Activated CD8-positive, alpha-beta memory T cell treated with anti-CD3 and anti-CD28 coated beads, Interleukin-2, amount 10 ng/mL, durations not matched to agents 7 days and 5 days (primary cell): ENCODE results near the gene CHMP3. TPM values are rescaled to one million over a fixed set of nuclear protein-coding genes. Genes with fewer than 3 reads are reported as not detected.
A peak's percentile ranks its signal among the peaks of the same experiment; 100 is the strongest.
"Not testable (repeated sequence)": the region's sequence is repeated elsewhere in the genome, so short reads cannot be mapped to it uniquely, and the experiment has no call there.

ENCODE experiments used
- ATAC-seq: fragments of 150-1000 bp; cut with Tn5 transposase; one replicate; pipeline ENCODE4 v1.10.0; 2021; ENCODE audit warnings: moderate library complexity
- CTCF ChIA-PET: fragments of 350-600 bp; sonication (Branson Sonifier 250); formaldehyde crosslinking; loops from one replicate; lab custom pipeline; 2021; ENCODE audit warnings: antibody characterized with exemption; lab: Charles Lee
- DNase-seq: peaks from one replicate; pipeline ENCODE4 v3.0.0-alpha.2; 2020
- H3K27ac Mint-ChIP-seq: one replicate; pipeline ENCODE4 v1.8.0; 2021; ENCODE audit warnings: mild to moderate bottlenecking, mixed read lengths
- H3K27me3 Mint-ChIP-seq: one replicate; pipeline ENCODE4 v1.8.0; 2021; ENCODE audit warnings: mixed read lengths
- H3K36me3 Mint-ChIP-seq: one replicate; pipeline ENCODE4 v1.8.0; 2021; ENCODE audit warnings: mild to moderate bottlenecking, mixed read lengths
- H3K4me1 Mint-ChIP-seq: one replicate; pipeline ENCODE4 v1.8.0; 2021; ENCODE audit warnings: mixed read lengths
- H3K4me3 Mint-ChIP-seq: one replicate; pipeline ENCODE4 v1.8.0; 2021; ENCODE audit warnings: mild to moderate bottlenecking, moderate library complexity, mixed read lengths
- H3K9me3 Mint-ChIP-seq: one replicate; pipeline ENCODE4 v1.8.0; 2022; ENCODE audit warnings: low read depth, mixed read lengths
- total RNA-seq, 2 experiments: library from RNA; stranded (reverse); gene quantifications; one replicate each; pipeline ENCODE4 v1.2.3, GENCODE V29; 2021

The CHMP3 gene
- total RNA-seq, result 10 to 100 TPM; 32.6 to 33.3 TPM

GRCh38 chr2:86562922-86563649, at the start of gene CHMP3:
Gene CHMP3, minus strand, starts transcription at chr2:86563443. Its CDS starts 95 bp downstream, at chr2:86563348.
- DNase-seq, result peak; percentile 98
- H3K27ac Mint-ChIP-seq, result peak within 1 kb of the TSS; percentile 97
- H3K36me3 Mint-ChIP-seq, result peaks cover 17% of the 10 kb centered on the region
- H3K9me3 Mint-ChIP-seq, result no peaks in the 10 kb centered on the region
- CTCF ChIA-PET, result interaction anchor here (0.6 to 1.0 kb wide), 3 partner anchors 9 to 760 kb away, joined by 3 to 4 read pairs (median 4); no protein-coding TSS in a partner anchor
- peak; percentile 93 for ATAC-seq
- peaks cover 37% of the 10 kb centered on the region for H3K4me1 Mint-ChIP-seq
- no peaks in the 10 kb centered on the region for H3K27me3 Mint-ChIP-seq
- H3K4me3 Mint-ChIP-seq, result peak within 1 kb of the TSS; percentile 82

GRCh38 chr2:86610871-86611270, 47.6 kb upstream of the CHMP3 start:
- H3K27me3 Mint-ChIP-seq, result no peaks in the 10 kb centered on the region
- no peaks in the 10 kb centered on the region for H3K9me3 Mint-ChIP-seq
- H3K4me3 Mint-ChIP-seq, result no peak overlapping the region
- CTCF ChIA-PET, result no interaction called here
- peaks cover 52% of the 10 kb centered on the region for H3K36me3 Mint-ChIP-seq
- H3K4me1 Mint-ChIP-seq, result peaks cover 7% of the 10 kb centered on the region
- ATAC-seq, result no peak
- H3K27ac Mint-ChIP-seq, result no peak overlapping the region
- no peak for DNase-seq

DNA sequence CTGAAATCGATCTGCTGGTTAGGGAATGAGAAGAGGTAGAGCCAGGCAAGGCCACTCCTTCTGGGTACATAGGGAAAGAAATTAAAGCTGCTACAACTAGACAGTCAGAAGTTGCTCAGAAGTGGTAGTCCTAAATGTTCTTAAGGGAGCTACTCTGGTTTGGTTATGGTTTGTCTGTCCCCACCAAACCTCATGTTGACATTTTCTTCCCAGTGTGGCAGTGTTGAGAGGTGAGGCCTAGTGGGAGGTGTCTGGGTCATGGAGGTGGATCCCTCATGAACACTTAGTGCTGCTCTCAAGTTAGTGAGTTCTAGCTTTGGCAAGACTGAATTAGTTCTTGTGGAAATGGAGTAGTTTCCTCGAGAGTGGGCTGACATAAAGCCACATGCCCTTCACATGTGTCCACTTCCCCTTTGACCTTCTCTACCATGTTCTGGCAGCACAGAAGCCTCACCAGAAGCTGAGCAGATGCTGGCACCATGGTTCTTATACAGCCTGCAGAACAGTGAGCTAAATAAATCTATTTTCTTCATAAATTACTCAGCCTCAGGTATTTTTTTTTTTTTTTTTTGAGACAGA, 45.7 kb upstream of the CHMP3 start:
- Mint-ChIP-seq H3K9me3 (no peaks in the 10 kb centered on the region), H3K27ac (no peak overlapping the region), H3K27me3 (no peaks in the 10 kb centered on the region), H3K4me1 (peaks cover 7% of the 10 kb centered on the region), H3K4me3 (no peak overlapping the region), H3K36me3 (peaks cover 56% of the 10 kb centered on the region)
- DNase-seq (no peak), ATAC-seq (no peak)
- CTCF ChIA-PET, result no interaction called here

DNA sequence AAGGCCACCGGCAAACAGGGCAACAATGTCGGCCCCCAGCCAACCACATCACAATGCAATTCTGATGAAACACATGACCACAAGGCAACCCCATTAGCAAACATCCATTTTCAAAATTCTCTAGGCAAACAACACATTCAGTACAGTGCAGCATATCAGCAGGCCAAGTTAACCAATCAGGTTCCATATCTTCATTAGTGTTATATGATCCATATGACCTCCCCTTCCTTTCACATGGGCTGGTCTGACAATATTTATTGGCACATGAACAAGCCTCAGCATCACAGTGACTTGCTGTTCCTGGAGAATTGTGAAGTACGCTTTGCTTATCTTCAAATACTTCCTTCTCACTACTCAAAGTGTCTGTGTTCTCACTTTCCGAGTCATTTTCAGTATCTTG, 40.7 kb upstream of the CHMP3 start:
- H3K27ac Mint-ChIP-seq, result no peak overlapping the region
- DNase-seq, result no peak
- peaks cover 31% of the 10 kb centered on the region for H3K36me3 Mint-ChIP-seq
- CTCF ChIA-PET, result interaction anchor here (0.7 kb wide), 1 partner anchor 12 kb away, joined by 3 read pairs; no protein-coding TSS in a partner anchor
- no peak overlapping the region for H3K4me3 Mint-ChIP-seq
- no peaks in the 10 kb centered on the region for H3K27me3 Mint-ChIP-seq
- H3K4me1 Mint-ChIP-seq, result no peaks in the 10 kb centered on the region
- no peak for ATAC-seq
- H3K9me3 Mint-ChIP-seq, result no peaks in the 10 kb centered on the region

- no peak overlapping the region for H3K4me3 Mint-ChIP-seq
- peaks cover 4% of the 10 kb centered on the region for H3K27me3 Mint-ChIP-seq
- H3K4me1 Mint-ChIP-seq, result no peaks in the 10 kb centered on the region
- DNase-seq (no peak), ATAC-seq (no peak)
- H3K36me3 Mint-ChIP-seq, result peaks cover 8% of the 10 kb centered on the region
- H3K27ac Mint-ChIP-seq, result no peak overlapping the region
- CTCF ChIA-PET, result interaction anchor here (1.9 kb wide), 1 partner anchor 15 kb away, joined by 4 read pairs; no protein-coding TSS in a partner anchor
- H3K9me3 Mint-ChIP-seq, result no peaks in the 10 kb centered on the region
Measured at GRCh38 chr2:86598966-86599365, 35.7 kb upstream of the CHMP3 start.

- H3K27me3 Mint-ChIP-seq, result peaks cover 13% of the 10 kb centered on the region
- peaks cover 2% of the 10 kb centered on the region for H3K36me3 Mint-ChIP-seq
- CTCF ChIA-PET, result interaction anchor here (0.9 to 1.4 kb wide), 2 partner anchors 13 to 19 kb away, joined by 4 to 5 read pairs; no protein-coding TSS in a partner anchor
- H3K27ac Mint-ChIP-seq, result no peak overlapping the region
- no peaks in the 10 kb centered on the region for H3K9me3 Mint-ChIP-seq
- no peak overlapping the region for H3K4me3 Mint-ChIP-seq
- H3K4me1 Mint-ChIP-seq, result no peaks in the 10 kb centered on the region
- ATAC-seq (no peak), DNase-seq (no peak)
Measured at GRCh38 chr2:86596118-86596517, 32.9 kb upstream of the CHMP3 start.

- DNase-seq, result no peak
- CTCF ChIA-PET, result interaction anchor here (1.2 kb wide), 1 partner anchor 63 kb away, joined by 3 read pairs; no protein-coding TSS in a partner anchor
- H3K36me3 Mint-ChIP-seq, result peaks cover 2% of the 10 kb centered on the region
- H3K9me3 Mint-ChIP-seq, result peaks cover 3% of the 10 kb centered on the region
- peaks cover 13% of the 10 kb centered on the region for H3K27me3 Mint-ChIP-seq
- no peak overlapping the region for H3K27ac Mint-ChIP-seq
- no peaks in the 10 kb centered on the region for H3K4me1 Mint-ChIP-seq
- no peak for ATAC-seq
- no peak overlapping the region for H3K4me3 Mint-ChIP-seq
Measured at GRCh38 chr2:86593266-86593665, 30.0 kb upstream of the CHMP3 start.

DNA sequence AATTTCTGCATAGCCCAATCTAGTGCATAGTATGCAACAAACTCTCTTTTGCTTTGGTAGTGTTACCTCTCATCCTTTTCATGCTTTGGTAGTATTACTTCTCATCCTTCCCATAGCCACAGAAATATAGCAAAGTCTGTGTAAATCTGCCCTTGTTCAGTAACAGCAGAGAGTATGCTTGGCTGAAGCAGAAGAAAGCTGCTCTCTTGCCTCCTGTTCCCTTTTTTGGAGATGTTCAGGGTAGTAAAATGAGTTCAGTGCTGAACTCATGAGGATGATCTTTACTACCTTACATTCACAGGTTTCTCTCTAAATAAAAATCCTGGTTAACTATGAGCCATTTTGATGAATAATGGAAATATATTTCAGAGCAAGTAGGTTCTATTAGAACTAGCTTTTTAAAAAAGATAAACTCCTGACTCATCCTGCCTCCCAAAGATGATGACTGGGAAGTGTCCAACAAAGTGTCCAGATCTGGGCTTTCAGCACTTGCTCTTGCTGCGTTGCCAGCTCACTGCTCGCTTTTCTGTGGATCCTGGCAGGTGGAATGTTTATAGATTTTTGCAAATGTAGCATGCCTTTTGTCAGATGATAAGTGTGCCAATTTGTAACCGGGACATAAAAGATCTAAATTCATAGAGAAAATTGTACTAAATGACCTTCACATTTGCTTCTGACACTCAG, 29.4 kb upstream of the CHMP3 start:
- H3K27me3 Mint-ChIP-seq, result peaks cover 13% of the 10 kb centered on the region
- H3K27ac Mint-ChIP-seq, result no peak overlapping the region
- no peaks in the 10 kb centered on the region for H3K4me1 Mint-ChIP-seq
- H3K9me3 Mint-ChIP-seq, result peaks cover 3% of the 10 kb centered on the region
- DNase-seq (no peak), ATAC-seq (no peak)
- H3K36me3 Mint-ChIP-seq, result peaks cover 2% of the 10 kb centered on the region
- no peak overlapping the region for H3K4me3 Mint-ChIP-seq
- CTCF ChIA-PET, result interaction anchor here (1.6 kb wide), 1 partner anchor 8 kb away, joined by 4 read pairs; no protein-coding TSS in a partner anchor

DNA sequence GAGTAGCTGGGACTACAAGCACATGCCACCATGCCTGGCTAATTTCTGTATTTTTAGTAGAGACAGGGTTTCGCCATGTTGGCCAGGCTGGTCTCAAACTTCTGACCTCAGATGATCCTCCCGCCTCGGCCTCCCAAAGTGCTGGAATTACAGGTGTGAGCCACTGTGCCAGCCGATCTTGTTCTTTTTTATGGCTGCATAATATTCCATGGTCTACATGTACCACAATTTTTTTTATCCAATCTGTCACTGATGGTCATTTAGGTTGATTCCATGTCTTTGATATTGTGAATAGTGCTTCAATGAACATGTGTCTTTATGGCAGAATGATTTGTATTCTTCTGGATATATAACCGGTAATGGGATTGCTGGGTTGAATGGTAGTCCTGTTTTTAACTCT, 26.5 kb upstream of the CHMP3 start:
- not testable (repeated sequence) for H3K4me1 Mint-ChIP-seq, H3K9me3 Mint-ChIP-seq, H3K4me3 Mint-ChIP-seq, H3K27ac Mint-ChIP-seq, ATAC-seq, H3K36me3 Mint-ChIP-seq, DNase-seq
- CTCF ChIA-PET, result interaction anchor here (0.7 kb wide), 1 partner anchor 108 kb away, joined by 3 read pairs; no protein-coding TSS in a partner anchor
- peaks cover 13% of the 10 kb centered on the region for H3K27me3 Mint-ChIP-seq

GRCh38 chr2:86584151-86584913, 21.1 kb upstream of the CHMP3 start:
- Mint-ChIP-seq H3K27me3 (peaks cover 5% of the 10 kb centered on the region), H3K27ac (peak overlapping the region; percentile 76), H3K9me3 (peaks cover 6% of the 10 kb centered on the region), H3K36me3 (peaks cover 11% of the 10 kb centered on the region), H3K4me3 (no peak overlapping the region), H3K4me1 (peaks cover 12% of the 10 kb centered on the region)
- no peak for DNase-seq
- CTCF ChIA-PET, result interaction anchor here (1.0 kb wide), 1 partner anchor 15 kb away, joined by 4 read pairs; no protein-coding TSS in a partner anchor
- peak; percentile 89 for ATAC-seq

DNA sequence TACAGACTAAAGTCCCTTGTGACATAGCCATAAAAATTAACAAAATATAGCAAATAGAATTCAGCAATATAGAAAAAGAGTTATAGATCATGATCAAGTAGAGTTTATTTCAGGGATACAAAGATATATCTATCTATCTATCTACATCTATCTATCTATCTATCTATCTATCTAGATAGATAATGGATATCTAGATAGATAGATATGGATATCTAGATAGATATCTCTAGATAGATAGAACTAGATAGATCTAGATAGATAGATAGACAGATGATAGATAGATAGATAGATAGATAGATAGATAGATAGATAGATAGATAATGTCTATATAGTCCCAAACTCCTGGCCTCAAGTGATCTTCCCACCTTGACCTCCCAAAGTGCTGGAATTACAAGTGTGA, 17.3 kb upstream of the CHMP3 start:
- CTCF ChIA-PET, result no interaction called here
- peaks cover 6% of the 10 kb centered on the region for H3K9me3 Mint-ChIP-seq
- no peak overlapping the region for H3K4me3 Mint-ChIP-seq
- no peak overlapping the region for H3K27ac Mint-ChIP-seq
- ATAC-seq, result no peak
- peaks cover 12% of the 10 kb centered on the region for H3K4me1 Mint-ChIP-seq
- DNase-seq, result no peak
- H3K27me3 Mint-ChIP-seq, result peaks cover 5% of the 10 kb centered on the region
- peaks cover 10% of the 10 kb centered on the region for H3K36me3 Mint-ChIP-seq

- no peak for DNase-seq
- peaks cover 5% of the 10 kb centered on the region for H3K27me3 Mint-ChIP-seq
- CTCF ChIA-PET, result no interaction called here
- H3K9me3 Mint-ChIP-seq, result peaks cover 2% of the 10 kb centered on the region
- H3K27ac Mint-ChIP-seq, result no peak overlapping the region
- no peak overlapping the region for H3K4me3 Mint-ChIP-seq
- H3K4me1 Mint-ChIP-seq, result peaks cover 2% of the 10 kb centered on the region
- no peaks in the 10 kb centered on the region for H3K36me3 Mint-ChIP-seq
- no peak for ATAC-seq
Measured at GRCh38 chr2:86577817-86578456, 14.7 kb upstream of the CHMP3 start.
